ENCODE data around the gene HCAR2.
"Not testable (repeated sequence)": the region's sequence is repeated elsewhere in the genome, so short reads cannot be mapped to it uniquely, and the experiment has no call there.

Gene HCAR2

DNA sequence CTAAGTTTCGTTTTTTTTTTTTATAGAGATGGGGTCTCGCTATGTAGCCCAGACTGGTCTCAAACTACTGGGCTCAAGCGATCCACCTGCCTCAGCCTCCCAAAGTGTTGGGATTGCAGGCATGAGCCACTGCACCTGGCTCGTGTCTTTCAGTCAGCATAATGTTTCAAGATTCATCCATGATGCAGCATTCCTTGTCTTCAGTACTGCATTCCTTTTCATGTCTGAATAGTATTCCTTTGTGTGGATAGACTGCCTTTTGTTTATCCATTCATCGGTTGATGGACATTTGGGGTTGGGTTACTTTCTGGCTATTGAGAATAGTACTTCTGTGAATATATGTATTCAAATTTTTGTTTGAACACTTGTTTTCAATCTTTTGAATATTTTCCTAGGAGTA is 37.4 kb downstream of the HCAR2 start:
- H3K4me3 ChIP-seq (ENCODE audit: low read depth, low read length), result no peak overlapping the region
- CTCF ChIA-PET, result interaction anchor here (1.2 kb wide), 1 partner anchor 128 kb away, joined by 3 read pairs; no protein-coding TSS in a partner anchor
- POLR2A ChIA-PET, result no interaction called here
- no peak for DNase-seq (ENCODE audit: low read depth, low spot score)
- TF ChIP-seq, protein P1, sequence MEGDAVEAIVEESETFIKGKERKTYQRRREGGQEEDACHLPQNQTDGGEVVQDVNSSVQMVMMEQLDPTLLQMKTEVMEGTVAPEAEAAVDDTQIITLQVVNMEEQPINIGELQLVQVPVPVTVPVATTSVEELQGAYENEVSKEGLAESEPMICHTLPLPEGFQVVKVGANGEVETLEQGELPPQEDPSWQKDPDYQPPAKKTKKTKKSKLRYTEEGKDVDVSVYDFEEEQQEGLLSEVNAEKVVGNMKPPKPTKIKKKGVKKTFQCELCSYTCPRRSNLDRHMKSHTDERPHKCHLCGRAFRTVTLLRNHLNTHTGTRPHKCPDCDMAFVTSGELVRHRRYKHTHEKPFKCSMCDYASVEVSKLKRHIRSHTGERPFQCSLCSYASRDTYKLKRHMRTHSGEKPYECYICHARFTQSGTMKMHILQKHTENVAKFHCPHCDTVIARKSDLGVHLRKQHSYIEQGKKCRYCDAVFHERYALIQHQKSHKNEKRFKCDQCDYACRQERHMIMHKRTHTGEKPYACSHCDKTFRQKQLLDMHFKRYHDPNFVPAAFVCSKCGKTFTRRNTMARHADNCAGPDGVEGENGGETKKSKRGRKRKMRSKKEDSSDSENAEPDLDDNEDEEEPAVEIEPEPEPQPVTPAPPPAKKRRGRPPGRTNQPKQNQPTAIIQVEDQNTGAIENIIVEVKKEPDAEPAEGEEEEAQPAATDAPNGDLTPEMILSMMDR (IDR thresholded peaks at IDR 0.05; ENCODE audit: insufficient read depth, low read length, missing control alignments), result no peak

DNA sequence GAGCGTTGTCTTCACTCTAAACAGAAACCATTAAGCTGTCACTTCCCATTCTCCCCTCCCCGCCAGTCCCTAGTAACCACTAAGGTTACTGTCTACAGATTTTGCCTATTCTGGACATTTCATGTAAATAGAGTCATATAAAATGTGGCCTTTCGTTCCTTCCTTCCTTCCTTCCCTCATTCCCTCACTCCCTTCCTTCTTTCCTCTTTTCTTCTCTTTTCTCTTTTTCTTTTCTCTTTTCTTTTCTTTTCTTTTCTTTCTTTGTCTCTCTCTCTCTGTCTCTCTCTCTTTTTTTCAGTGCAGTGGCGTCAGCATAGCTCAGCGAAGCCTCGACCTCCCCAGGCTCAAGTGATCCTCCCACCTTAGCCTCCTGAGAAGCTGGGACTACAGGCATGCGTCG is 37.8 kb downstream of the HCAR2 start:
- POLR2A ChIA-PET, result no interaction called here
- no peak for DNase-seq (ENCODE audit: low read depth, low spot score)
- TF ChIP-seq, protein P1 (IDR thresholded peaks at IDR 0.05; ENCODE audit: insufficient read depth, low read length, missing control alignments), result no peak

DNA sequence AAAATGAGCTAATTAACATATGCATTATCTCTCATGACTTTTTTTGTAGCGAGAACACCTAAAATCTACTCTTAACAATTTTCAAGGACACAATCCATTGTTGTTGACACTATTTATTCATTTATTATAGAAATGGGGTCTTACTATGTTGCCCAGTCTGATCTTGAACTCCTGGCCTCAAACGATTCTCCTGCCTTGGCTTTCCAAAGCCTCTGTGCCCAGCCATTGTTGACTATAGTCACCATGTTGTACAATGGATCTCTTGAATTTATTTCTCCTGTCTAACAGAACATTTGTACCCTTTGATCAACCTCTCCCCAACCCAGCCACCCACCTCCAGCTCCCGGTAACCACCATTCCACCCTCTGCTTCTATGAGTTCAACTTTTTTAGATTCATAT is 41.2 kb downstream of the HCAR2 start:
- ChIA-PET CTCF (no interaction called here), POLR2A (interaction anchor here (0.6 kb wide), 1 partner anchor 15 kb away, joined by 3 read pairs; no protein-coding TSS in a partner anchor)
- TF ChIP-seq, protein P1 (IDR thresholded peaks at IDR 0.05; ENCODE audit: insufficient read depth, low read length, missing control alignments), result no peak
- H3K4me3 ChIP-seq (ENCODE audit: low read depth, low read length), result no peak overlapping the region
- no peak for DNase-seq (ENCODE audit: low read depth, low spot score)

More for the DNA sequence above, 37.8 kb downstream of the HCAR2 start:
- CTCF ChIA-PET, result interaction anchor here (1.0 kb wide), 1 partner anchor 10 kb away, joined by 3 read pairs; no protein-coding TSS in a partner anchor
- H3K4me3 ChIP-seq (ENCODE audit: low read depth, low read length), result no peak overlapping the region

DNA sequence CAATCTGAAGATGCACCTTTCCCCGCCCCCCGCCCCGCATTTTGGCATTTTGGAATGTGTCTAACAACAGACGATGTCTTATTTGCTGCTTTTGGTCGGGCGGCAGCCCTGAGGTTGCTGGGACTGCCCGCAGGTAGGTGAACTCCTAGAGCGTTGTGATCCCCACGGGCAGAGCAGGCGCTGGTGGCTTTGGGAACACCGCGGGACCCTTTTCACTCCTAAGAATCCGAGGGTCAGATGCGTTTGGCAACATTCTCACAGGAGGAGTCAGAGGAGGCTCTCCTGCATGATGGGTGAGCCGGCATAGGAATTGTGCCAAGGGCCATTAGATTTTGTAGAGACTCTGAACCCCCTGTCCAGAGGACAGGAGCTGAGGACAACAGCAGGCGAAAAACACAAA is 41.9 kb downstream of the HCAR2 start:
- TF ChIP-seq, protein P1 (IDR thresholded peaks at IDR 0.05; ENCODE audit: insufficient read depth, low read length, missing control alignments), result no peak
- DNase-seq (ENCODE audit: low read depth, low spot score), result no peak
- POLR2A ChIA-PET, result no interaction called here
- no peak overlapping the region for H3K4me3 ChIP-seq (ENCODE audit: low read depth, low read length)
- CTCF ChIA-PET, result interaction anchor here (1.2 kb wide), 1 partner anchor 7 kb away, joined by 3 read pairs; no protein-coding TSS in a partner anchor

DNA sequence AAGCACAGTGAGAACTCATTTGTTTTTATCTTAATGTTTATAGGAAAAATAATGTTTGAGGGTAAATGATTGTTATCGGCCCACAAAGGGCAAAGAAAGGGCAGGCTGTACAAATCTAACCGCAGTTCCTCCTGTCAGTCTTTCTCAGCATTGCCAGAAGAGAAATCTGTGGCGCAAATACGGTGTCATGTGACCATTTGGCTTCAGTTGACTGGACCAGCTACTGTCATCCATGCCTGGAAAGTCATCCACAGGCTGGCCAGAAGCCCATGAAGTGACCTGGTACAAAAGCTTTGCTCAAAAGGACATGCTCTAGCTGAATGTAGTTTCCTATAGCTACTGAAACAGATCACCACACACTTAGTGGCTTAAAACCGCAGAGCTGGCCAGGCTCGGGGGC is 43.6 kb downstream of the HCAR2 start:
- H3K4me3 ChIP-seq (ENCODE audit: low read depth, low read length), result no peak overlapping the region
- TF ChIP-seq, protein P1 (IDR thresholded peaks at IDR 0.05; ENCODE audit: insufficient read depth, low read length, missing control alignments), result no peak
- ChIA-PET POLR2A (no interaction called here), CTCF (interaction anchor here (1.2 kb wide), 1 partner anchor 22 kb away, joined by 4 read pairs; no protein-coding TSS in a partner anchor)
- no peak for DNase-seq (ENCODE audit: low read depth, low spot score)

DNA sequence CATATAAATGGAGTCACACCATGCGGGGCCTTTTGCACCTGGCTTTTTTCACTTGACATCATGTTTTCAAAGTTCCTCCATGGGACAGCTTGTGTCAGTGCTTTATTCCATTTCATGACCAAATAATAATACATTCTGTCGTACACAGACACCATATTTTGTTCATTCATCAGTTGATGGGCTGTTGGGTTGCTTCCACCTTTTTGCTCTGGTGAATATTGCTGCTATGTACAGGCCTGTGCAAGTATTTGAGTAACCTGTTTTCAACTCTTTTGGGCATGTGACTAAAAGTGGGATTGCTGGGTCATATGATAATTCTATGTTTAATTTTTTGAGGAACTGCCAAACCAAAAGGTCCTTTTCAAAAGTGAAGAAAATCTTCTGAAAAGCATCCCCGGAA is 46.9 kb downstream of the HCAR2 start:
- ChIA-PET CTCF (interaction anchor here (1.2 kb wide), 1 partner anchor 18 kb away, joined by 4 read pairs; no protein-coding TSS in a partner anchor), POLR2A (no interaction called here)
- TF ChIP-seq, protein P1 (IDR thresholded peaks at IDR 0.05; ENCODE audit: insufficient read depth, low read length, missing control alignments), result no peak
- no peak overlapping the region for H3K4me3 ChIP-seq (ENCODE audit: low read depth, low read length)
- no peak for DNase-seq (ENCODE audit: low read depth, low spot score)

DNA sequence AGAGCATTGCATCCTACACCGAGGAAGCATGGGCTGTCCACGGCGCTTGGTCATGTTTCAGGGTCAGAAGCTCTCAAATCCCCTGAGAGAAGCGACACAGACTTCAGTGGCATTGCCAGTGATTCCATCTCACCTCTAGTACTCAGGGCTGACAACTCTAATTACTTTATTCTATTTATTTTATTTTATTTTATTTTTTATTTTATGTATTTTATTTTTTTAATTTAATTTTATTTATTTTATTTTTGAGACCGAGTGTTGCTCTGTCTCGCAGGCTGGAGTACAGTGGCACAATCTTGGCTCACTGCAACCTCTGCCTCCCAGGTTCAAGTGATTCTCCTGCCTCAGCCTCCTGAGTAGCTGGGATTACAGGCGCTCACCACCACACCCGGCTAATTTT is 49.9 kb downstream of the HCAR2 start:
- H3K4me3 ChIP-seq (ENCODE audit: low read depth, low read length); CTCF ChIA-PET; POLR2A ChIA-PET; DNase-seq (ENCODE audit: low read depth, low spot score): not testable (repeated sequence)
